ENCODE data around the gene TMEM92.
"Not testable (repeated sequence)": the region's sequence is repeated elsewhere in the genome, so short reads cannot be mapped to it uniquely, and the experiment has no call there.

TMEM92 gene

GRCh38 chr17:50276588-50277356, 2.5 kb downstream of the TMEM92 start:
- DNase-seq: no peak

- no peak for DNase-seq
These were observed 3.1 kb downstream of the TMEM92 start for GRCh38 chr17:50277357-50277754.

- no peak for DNase-seq
These were observed 4.4 kb downstream of the TMEM92 start for GRCh38 chr17:50278526-50279180.

DNA sequence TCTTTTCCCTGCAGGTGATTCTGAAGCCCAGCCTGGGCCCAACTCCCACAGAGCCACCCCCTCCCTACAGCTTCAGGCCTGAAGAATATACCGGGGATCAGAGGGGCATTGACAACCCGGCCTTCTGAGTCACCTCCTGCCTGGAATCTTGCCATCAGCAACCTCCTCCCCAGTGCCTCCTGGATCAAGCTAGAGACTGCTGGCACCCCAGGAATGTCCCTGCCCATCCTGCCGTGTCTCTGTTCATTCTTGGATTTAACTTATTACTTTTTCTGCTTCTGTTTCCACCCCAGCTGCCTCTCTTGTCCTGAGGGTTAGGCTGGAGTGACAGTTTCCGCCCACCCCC, 4.9 kb downstream of the TMEM92 start:
- DNase-seq: peak; percentile 40

- DNase-seq: no peak
These were observed 5.4 kb downstream of the TMEM92 start for GRCh38 chr17:50279639-50280038.

- no peak for DNase-seq
These were observed 5.8 kb downstream of the TMEM92 start for GRCh38 chr17:50280068-50280467.

GRCh38 chr17:50280801-50281441, 6.7 kb downstream of the TMEM92 start:
- no peak for DNase-seq

- DNase-seq: no peak
These were observed 7.6 kb downstream of the TMEM92 start for GRCh38 chr17:50281739-50282401.

- DNase-seq: no peak
These were observed 9.0 kb downstream of the TMEM92 start for GRCh38 chr17:50283246-50283645.

- DNase-seq: no peak
These were observed 9.4 kb downstream of the TMEM92 start for GRCh38 chr17:50283714-50284113.

DNA sequence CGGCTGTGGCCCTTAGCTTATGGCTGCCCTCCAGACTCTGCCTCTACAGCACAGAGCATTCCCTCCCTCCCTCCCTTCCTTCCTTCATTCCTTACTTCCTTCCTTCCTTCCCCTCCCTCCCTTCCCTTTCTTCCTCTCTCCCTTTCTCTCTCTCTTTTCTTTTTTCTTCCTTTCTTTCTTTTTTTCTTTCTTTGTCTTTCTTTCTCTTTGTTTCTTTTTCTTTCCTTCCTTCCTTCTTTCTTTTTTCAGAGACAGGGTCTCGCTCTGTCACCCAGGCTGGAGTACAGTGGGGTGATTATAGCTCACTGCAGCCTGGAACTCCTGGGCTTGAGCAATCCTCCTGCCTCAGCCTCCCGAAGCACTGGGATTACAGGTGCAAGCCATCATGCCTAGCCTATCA, 11.7 kb downstream of the TMEM92 start:
- no peak for DNase-seq

DNA sequence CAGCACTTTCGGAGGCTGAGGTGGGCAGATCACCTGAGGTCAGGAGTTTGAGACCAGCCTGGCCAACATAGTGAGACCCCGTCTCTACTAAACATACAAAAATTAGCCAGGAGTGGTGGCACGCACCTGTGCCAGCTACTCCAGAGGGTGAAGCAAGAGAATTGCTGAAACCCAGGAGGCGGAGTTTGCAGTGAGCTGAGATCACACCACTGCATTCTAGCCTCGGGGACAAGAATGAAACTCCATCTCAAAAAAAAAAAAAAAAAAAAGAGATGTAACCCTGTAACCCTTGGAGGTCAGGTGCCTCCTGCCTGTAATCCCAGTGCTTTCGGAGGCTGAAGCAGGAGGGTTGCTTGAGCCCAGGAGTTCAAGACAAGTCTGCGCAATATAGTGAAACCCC, 13.0 kb downstream of the TMEM92 start:
- DNase-seq: not testable (repeated sequence)

GRCh38 chr17:50288306-50288705, 14.0 kb downstream of the TMEM92 start:
- DNase-seq: no peak

DNA sequence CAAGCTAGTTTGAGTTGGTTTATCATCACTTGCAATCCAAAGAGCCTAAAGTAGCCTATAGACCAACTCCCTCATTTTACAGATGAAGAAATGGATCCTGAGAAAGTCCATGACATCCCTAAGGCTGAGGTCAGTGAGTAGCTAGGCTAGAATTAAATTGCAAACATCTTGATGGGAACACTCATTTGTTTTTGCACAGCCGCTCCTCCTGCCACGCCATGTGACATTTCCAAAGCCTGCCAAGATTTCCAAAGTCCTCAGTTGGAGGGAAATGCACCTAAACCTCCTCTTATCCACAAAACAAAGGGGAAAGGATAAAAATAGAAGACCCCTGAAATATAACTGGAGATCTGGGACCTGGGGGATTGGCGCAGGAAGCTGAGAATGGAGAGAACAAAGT, 15.0 kb downstream of the TMEM92 start:
- DNase-seq: peak; percentile 52

DNA sequence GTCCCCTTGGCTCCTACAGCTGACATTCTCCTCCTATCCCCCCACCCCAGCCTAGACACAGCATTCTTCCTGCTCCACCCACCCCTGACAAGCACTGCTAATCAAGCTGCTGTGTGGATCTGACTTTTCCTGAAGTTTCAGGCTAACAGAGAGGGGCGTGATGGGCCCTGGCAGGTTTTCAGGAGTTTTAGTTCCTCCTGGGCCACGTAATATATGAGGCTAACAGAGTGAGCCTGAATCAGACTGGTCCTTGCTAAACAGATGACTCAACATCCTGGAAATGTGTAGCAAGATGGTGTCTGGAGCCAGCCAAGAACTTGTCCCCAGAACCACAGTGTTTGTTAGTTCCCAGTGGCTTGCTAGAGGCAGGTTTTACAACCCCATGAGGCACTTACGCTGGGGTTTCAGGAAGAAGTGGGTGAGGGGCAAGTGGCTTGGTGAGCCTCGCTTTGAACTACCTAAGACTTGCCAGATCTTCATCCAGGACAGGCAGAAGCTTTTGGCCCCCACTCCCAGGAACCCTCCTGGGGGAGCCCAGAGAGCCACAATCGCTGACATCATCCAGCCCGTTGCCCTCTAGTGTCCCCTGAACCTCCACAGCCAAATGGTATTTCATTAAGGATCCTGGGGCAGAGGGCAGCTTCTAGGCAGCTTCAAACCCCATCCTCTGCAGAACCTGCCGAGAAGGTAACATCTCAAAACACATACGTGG, 15.9 kb downstream of the TMEM92 start:
- peak; percentile 98 for DNase-seq

DNA sequence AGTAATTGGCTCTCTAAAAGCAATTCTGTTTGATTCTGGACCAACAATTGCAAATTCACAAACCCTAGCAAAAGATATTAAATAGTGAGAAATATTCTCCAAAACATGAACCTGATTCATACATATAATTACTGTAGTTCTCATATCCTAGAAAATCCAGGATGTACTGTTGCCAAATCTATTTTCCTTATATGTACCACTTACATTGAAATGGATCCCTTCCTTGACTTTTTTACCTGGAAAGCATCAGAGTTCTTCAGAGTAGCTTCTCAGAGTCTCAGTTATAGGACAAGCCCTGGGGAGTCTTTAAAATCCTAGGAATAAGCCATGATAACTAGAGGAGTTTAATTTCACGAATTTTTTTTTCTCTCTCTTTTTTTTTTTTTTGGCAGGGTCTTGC, 16.7 kb downstream of the TMEM92 start:
- DNase-seq: no peak

DNA sequence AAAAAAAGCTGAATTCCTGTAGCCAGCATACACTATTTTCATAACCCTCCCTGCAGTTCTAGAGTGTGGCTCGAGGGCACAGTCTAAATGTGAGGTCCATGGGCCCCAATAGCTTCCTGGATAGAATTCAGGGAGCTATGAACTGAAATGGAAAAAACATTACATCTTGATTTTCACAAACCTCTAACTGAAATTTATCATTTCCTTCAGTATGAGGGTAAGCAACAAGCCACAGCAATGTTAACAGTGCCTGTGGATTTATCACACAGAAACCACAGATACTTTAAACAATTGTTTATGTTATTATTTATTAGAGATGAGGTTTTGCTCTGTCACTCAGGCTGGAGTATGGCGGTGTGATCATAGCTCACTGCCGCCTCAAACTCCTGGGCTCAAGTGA, 18.2 kb downstream of the TMEM92 start:
- DNase-seq: no peak

DNA sequence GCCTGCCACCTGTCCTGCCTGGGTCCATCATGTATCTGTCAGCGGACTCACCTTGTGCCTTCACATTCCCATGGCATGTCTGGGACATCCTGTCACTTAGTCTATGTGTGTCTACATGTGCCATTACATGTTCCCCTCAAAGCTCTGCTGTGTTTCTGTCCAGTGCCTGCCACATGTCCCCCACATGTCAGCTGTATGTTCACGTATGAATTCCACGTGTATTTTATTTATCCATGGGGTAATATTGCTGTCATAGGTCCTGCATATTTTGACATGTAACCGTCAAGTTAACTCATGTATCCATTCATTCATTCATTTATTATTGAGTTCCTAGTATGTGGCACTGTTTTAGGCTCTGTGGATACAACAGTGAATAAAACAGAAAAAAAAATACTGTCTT, 20.8 kb downstream of the TMEM92 start:
- no peak for DNase-seq

GRCh38 chr17:50297407-50297865, 23.2 kb downstream of the TMEM92 start:
- DNase-seq: peak; percentile 50

GRCh38 chr17:50298018-50298417, 23.8 kb downstream of the TMEM92 start:
- DNase-seq: no peak

GRCh38 chr17:50299776-50300175, 25.5 kb downstream of the TMEM92 start:
- no peak for DNase-seq

DNA sequence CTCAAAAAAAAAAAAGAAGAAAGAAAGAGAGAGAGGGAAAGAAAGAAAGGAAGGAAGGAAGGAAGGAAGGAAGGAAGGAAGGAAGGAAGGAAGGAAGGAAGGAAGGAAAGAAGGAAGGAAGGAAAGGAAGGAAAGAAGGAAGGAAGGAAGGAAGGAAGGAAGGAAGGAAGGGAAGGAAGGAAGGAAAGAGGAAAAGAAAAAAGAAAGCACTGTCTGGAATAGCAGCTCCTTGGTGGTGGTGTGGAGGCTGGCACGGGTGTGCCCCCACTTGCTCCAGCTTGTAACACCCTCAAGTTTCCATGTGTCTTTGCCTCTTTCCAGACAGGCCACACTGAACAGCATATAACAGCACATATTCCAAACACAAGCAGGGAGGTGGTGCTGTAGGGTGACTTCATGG, 26.6 kb downstream of the TMEM92 start:
- not testable (repeated sequence) for DNase-seq

Data from fibroblast of skin of abdomen (primary cell).